Kidney epithelial cell (primary cell): Measurements from ENCODE around the gene ME3. TPM values are rescaled to one million over a fixed set of nuclear protein-coding genes. Genes with fewer than 3 reads are reported as not detected.

Experiments used
- DNase-seq: peaks from one replicate; pipeline ENCODE4 v3.0.0-alpha.2; 2010; ENCODE audit warnings: low read depth
- H3K27me3 ChIP-seq: 2 replicates; pipeline ENCODE4 v1.6.0; 2011; ENCODE audit warnings: low read length; ENCODE audit not compliant: control insufficient read depth, insufficient read depth
- H3K36me3 ChIP-seq: 2 replicates; pipeline ENCODE4 v1.5.1; 2011; ENCODE audit warnings: low read length; ENCODE audit not compliant: control insufficient read depth, insufficient read depth
- H3K4me3 ChIP-seq: 2 replicates; pipeline ENCODE4 v1.5.1; 2011; ENCODE audit warnings: low read depth, mild to moderate bottlenecking, control low read depth, low read length
- total RNA-seq: library from RNA; depleted of rRNA; stranded (reverse); fragments of >200 nt; gene quantifications from 2 replicates; pipeline ENCODE4 v1.2.3, GENCODE V29; 2015
- TF ChIP-seq, protein P1 (sequence below): IDR thresholded peaks from 2 replicates; pipeline ENCODE4 v1.5.1; 2011; ENCODE audit warnings: mild to moderate bottlenecking, moderate library complexity, low read length, control low read depth, inconsistent platforms; ENCODE audit not compliant: insufficient read depth, poor library complexity, severe bottlenecking

The ME3 gene
- total RNA-seq, 1 donor from 2014 or later, result 35.7 TPM

- H3K4me3 ChIP-seq, result no peak overlapping the region
- H3K36me3 ChIP-seq, result no peaks in the 10 kb centered on the region
- DNase-seq, result no peak
- TF ChIP-seq, protein P1, sequence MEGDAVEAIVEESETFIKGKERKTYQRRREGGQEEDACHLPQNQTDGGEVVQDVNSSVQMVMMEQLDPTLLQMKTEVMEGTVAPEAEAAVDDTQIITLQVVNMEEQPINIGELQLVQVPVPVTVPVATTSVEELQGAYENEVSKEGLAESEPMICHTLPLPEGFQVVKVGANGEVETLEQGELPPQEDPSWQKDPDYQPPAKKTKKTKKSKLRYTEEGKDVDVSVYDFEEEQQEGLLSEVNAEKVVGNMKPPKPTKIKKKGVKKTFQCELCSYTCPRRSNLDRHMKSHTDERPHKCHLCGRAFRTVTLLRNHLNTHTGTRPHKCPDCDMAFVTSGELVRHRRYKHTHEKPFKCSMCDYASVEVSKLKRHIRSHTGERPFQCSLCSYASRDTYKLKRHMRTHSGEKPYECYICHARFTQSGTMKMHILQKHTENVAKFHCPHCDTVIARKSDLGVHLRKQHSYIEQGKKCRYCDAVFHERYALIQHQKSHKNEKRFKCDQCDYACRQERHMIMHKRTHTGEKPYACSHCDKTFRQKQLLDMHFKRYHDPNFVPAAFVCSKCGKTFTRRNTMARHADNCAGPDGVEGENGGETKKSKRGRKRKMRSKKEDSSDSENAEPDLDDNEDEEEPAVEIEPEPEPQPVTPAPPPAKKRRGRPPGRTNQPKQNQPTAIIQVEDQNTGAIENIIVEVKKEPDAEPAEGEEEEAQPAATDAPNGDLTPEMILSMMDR, result no peak
- H3K27me3 ChIP-seq, result no peaks in the 10 kb centered on the region
Observed at GRCh38 chr11:86680716-86681482, 8.5 kb upstream of the ME3 start.

DNA sequence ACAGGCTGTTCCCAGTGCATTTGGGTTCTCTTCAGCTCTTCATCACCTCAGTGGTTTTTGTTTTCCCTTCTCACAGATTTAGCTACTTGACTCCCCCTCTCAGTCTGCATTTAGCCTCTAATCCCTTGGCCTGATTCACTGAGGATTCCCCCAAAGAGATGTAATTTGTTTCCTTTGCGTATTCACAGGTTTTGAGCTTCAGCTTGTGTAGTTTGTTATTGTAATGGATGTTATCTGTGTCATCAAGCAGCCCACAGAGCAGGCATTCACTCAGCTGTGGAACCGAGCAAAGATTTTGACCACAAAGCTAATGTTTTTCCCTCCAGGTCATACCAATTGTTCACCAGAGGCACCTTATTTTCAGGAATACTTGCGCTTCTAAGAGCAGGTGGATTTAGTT is 6.4 kb upstream of the ME3 start:
- TF ChIP-seq, protein P1, result no peak
- H3K27me3 ChIP-seq, result no peaks in the 10 kb centered on the region
- no peaks in the 10 kb centered on the region for H3K36me3 ChIP-seq
- no peak overlapping the region for H3K4me3 ChIP-seq
- DNase-seq, result peak; percentile 93

DNA sequence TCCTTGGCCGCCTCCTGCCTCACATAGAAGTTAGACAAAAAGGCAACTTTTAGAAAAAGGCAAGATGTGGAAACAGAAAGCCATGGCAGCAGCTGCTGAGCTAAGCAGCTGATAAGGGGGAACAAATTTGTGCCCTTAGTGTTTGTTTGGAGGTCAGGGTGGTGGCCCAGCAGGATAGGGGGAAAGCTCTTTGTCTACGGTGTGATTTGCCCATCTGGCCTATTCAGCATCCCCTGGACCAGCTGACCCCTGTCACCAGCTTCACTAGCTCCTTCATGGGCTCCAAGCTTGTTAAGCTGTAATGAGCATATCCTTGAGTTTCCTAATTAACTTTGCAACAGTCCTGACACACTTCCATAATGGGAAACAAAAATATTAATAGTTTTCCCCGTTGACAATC is 5.9 kb upstream of the ME3 start:
- no peak overlapping the region for H3K4me3 ChIP-seq
- no peaks in the 10 kb centered on the region for H3K36me3 ChIP-seq
- TF ChIP-seq, protein P1, result no peak
- DNase-seq, result no peak
- H3K27me3 ChIP-seq, result no peaks in the 10 kb centered on the region

- TF ChIP-seq, protein P1, result peak; percentile 39
- Histone ChIP-seq H3K27me3 (no peaks in the 10 kb centered on the region), H3K36me3 (no peaks in the 10 kb centered on the region), H3K4me3 (no peak overlapping the region)
- DNase-seq, result no peak
Observed at GRCh38 chr11:86676533-86677154, 4.2 kb upstream of the ME3 start.

DNA sequence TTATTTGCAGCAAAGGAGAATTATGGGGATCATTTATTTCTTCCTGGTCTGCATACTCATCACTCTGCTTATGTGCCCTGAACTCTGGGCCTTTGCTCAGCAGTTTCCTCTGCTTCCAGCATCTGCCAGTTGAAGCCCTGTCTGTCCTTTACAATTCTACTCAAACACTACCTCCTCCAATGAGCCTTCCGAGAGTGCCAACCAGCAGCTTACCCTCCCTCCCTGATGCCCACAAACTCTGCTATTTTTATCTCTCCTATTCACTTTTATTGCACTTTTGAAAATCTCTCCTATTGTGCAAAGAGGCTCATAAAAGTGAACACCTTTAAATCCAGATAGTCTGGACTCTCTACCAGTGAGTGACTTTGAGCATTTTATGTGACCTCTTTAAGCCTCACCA is 3.6 kb upstream of the ME3 start:
- TF ChIP-seq, protein P1, result no peak
- no peak overlapping the region for H3K4me3 ChIP-seq
- DNase-seq, result no peak
- H3K27me3 ChIP-seq, result no peaks in the 10 kb centered on the region
- H3K36me3 ChIP-seq, result no peaks in the 10 kb centered on the region
